ENCODE results near the gene KCTD1. TPM values are rescaled to one million over a fixed set of nuclear protein-coding genes. Genes with fewer than 3 reads are reported as not detected.

The KCTD1 gene
- total and polyA plus RNA-seq, 2 of the 8 experiments (the other 6 are each of a cell fraction or from before 2014, with no cell fraction given): 7.7 to 14.0 TPM

- WGBS, 2 experiments (ENCODE audit: extremely low coverage in 1 of 2, insufficient coverage in 1 of 2, insufficient read length in 1 of 2, insufficient replicate concordance in 2 of 2, low coverage in 1 of 2, low lambda C conversion rate in 2 of 2, missing lambda C conversion rate in 1 of 2): 89% methylated on average over 4 of the region's 4 CpGs; no CpG with 5 or more reads in 1 of the 2 experiments
- ChIA-PET POLR2A (ENCODE audit: partially characterized antibody) (no interaction called here), CTCF (ENCODE audit: partially characterized antibody) (interaction anchor here (1.1 to 1.6 kb wide), 2 partner anchors 74 to 78 kb away, joined by 3 read pairs; no protein-coding TSS in a partner anchor)
- Histone ChIP-seq H3K23me2 (ENCODE audit: low read depth, low read length) (peaks cover 8% of the 10 kb centered on the region), H3K18ac (ENCODE audit: extremely low read depth, low read length) (no peak overlapping the region), H4K5ac (ENCODE audit: insufficient read length, low read depth, low read length) (no peak overlapping the region), H3K4me2 (ENCODE audit: insufficient read depth in 1 of 2, low read depth in 2 of 2, low read length in 2 of 2) (no peak overlapping the region), H2BK120ac (replicated peaks; ENCODE audit: low read depth, low read length) (no peak overlapping the region), H3K56ac (replicated peaks; ENCODE audit: insufficient read length, low read depth, low read length) (no peak overlapping the region), H4K8ac (ENCODE audit: extremely low read depth, insufficient read depth, low read length) (no peak overlapping the region), H2BK15ac (ENCODE audit: low read length) (no peak overlapping the region), H2AK5ac (ENCODE audit: low read depth, low read length) (no peak overlapping the region), H3K4me3 (ENCODE audit: extremely low read depth in 1 of 4, insufficient read depth in 2 of 4, low read depth in 3 of 4, low read length in 4 of 4) (no peak overlapping the region), H3K27me3 (replicated peaks in 1 of 4; ENCODE audit: control insufficient read depth in 3 of 4, extremely low read depth in 1 of 4, insufficient read depth in 3 of 4, low read length in 3 of 4) (peaks cover 9 to 32% (median 24%) of the 10 kb centered on the region in 4 experiments), H3K79me2 (ENCODE audit: control insufficient read depth in 1 of 2, insufficient read depth in 2 of 2, low read length in 2 of 2) (peaks cover 0 to 45% of the 10 kb centered on the region in 2 experiments; a peak in 2 of 4 replicates), H3K23ac (ENCODE audit: insufficient read length) (no peak overlapping the region), H3K27ac (ENCODE audit: low read depth, low read length) (no peak overlapping the region), H4K91ac (replicated peaks; ENCODE audit: insufficient read length, low read length) (no peak overlapping the region), H3K9ac (replicated peaks in 1 of 4; ENCODE audit: extremely low read depth in 1 of 4, low read depth in 3 of 4, low read length in 3 of 4) (no peak overlapping the region), H3K4me1 (replicated peaks in 1 of 4; ENCODE audit: control insufficient read depth in 3 of 4, insufficient read depth in 4 of 4, low read length in 3 of 4) (peaks cover 3 to 8% (median 6%) of the 10 kb centered on the region in 4 experiments; a peak in 6 of 7 replicates), H3K36me3 (ENCODE audit: control insufficient read depth in 2 of 4, insufficient read depth in 4 of 4, low read length in 3 of 4) (no peaks in the 10 kb centered on the region; a peak in 1 of 8 replicates), H3K9me3 (ENCODE audit: insufficient read depth in 2 of 2, low read depth in 1 of 2, low read length in 1 of 2) (no peaks in the 10 kb centered on the region), H2BK12ac (ENCODE audit: low read depth, low read length) (no peak overlapping the region), H3K4ac (replicated peaks; ENCODE audit: insufficient read length, low read depth, low read length) (no peak overlapping the region), H2BK5ac (ENCODE audit: low read depth, low read length) (no peak overlapping the region), H2AFZ (ENCODE audit: low read length) (no peak overlapping the region), H3K79me1 (ENCODE audit: low read depth, low read length) (no peaks in the 10 kb centered on the region; the same call in 1 of the 2 replicates), H4K20me1 (replicated peaks in 1 of 2; ENCODE audit: control insufficient read depth in 1 of 2, insufficient read depth in 2 of 2, low read length in 2 of 2) (peaks cover 3 to 20% of the 10 kb centered on the region in 2 experiments), H3K14ac (ENCODE audit: insufficient read length) (no peak overlapping the region), H2BK20ac (ENCODE audit: low read length) (no peak overlapping the region)
- FAIRE-seq (no peak), DNase-seq (ENCODE audit: low read depth in 1 of 2, low spot score in 2 of 2) (no peak)
- TF ChIP-seq CHD1 (IDR thresholded peaks at IDR 0.05; ENCODE audit: low read depth, low read length) (no peak), ZNF274 (IDR thresholded peaks at IDR 0.05; ENCODE audit: borderline replicate concordance, extremely low read depth, low read length) (no peak), CTBP2 (IDR thresholded peaks at IDR 0.05; ENCODE audit: borderline replicate concordance, insufficient read depth, insufficient read length, low read length) (no peak), E2F6 (IDR thresholded peaks at IDR 0.05) (no peak), BRCA1 (IDR thresholded peaks at IDR 0.05; ENCODE audit: low read depth, low read length) (no peak), EZH2 (IDR thresholded peaks at IDR 0.05; ENCODE audit: low read depth, low read length, severe bottlenecking) (no peak), SP2 (IDR thresholded peaks at IDR 0.05; ENCODE audit: low read length) (no peak), HDAC6 (IDR thresholded peaks at IDR 0.05; ENCODE audit: low read depth, low read length) (no peak), RFX5 (IDR thresholded peaks at IDR 0.05; ENCODE audit: borderline replicate concordance, low read depth, low read length) (no peak), POLR2A (IDR thresholded peaks at IDR 0.05; ENCODE audit: control extremely low read depth in 1 of 2, low read depth in 2 of 2, low read length in 2 of 2) (no peak), ATF2 (IDR thresholded peaks at IDR 0.05; ENCODE audit: low read length) (no peak), KDM1A (IDR thresholded peaks at IDR 0.05; ENCODE audit: borderline replicate concordance, low read length) (no peak)
Observed at GRCh38 chr18:26544451-26544850, 3.9 kb downstream of the KCTD1 start.

All from H1 (cell line).